ENCODE results near the gene FANCC. TPM values are rescaled to one million over a fixed set of nuclear protein-coding genes. Genes with fewer than 3 reads are reported as not detected.

FANCC gene
- total RNA-seq, 4 donors from 2014 or later = 2.2 to 9.3 (median 6.5) TPM

- TF ChIP-seq CTCF (IDR thresholded peaks at IDR 0.05) (no peak), POLR2A (IDR thresholded peaks at IDR 0.05) (no peak)
- H3K27me3 ChIP-seq = no peaks in the 10 kb centered on the region
- no peak overlapping the region for H3K4me3 ChIP-seq
- intact Hi-C loops (cut with DNase I) = no loop called here
- WGBS, 2 donors = 71 to 80% methylated on average over 12 to 14 of the region's 22 CpGs
- H3K9me3 ChIP-seq = no peaks in the 10 kb centered on the region
- peak overlapping the region; percentile 53 to 97 (median 78) for H3K27ac ChIP-seq
- H3K36me3 ChIP-seq = peaks cover 0 to 50% (median 0%) of the 10 kb centered on the region in 3 donors
- DNase-seq = no peak
- peaks cover 38 to 100% (median 71%) of the 10 kb centered on the region in 3 donors for H3K4me1 ChIP-seq
Measured at GRCh38 chr9:95095641-95096355, 221.7 kb downstream of the FANCC start.

GRCh38 chr9:95094002-95094401 lies 223.5 kb downstream of the FANCC start:
- H3K9me3 ChIP-seq = no peaks in the 10 kb centered on the region
- 72 to 80% methylated on average over 4 to 9 of the region's 10 CpGs for WGBS, 2 donors
- intact Hi-C loops (cut with DNase I) = no loop called here
- TF ChIP-seq POLR2A (IDR thresholded peaks at IDR 0.05) (no peak), CTCF (IDR thresholded peaks at IDR 0.05) (no peak)
- peak overlapping the region; percentile 65 to 97 (median 88) for H3K27ac ChIP-seq
- peaks cover 0 to 47% (median 0%) of the 10 kb centered on the region in 3 donors for H3K36me3 ChIP-seq
- DNase-seq = no peak
- no peak overlapping the region for H3K4me3 ChIP-seq
- H3K4me1 ChIP-seq = peaks cover 43 to 100% (median 73%) of the 10 kb centered on the region in 3 donors
- no peaks in the 10 kb centered on the region for H3K27me3 ChIP-seq

GRCh38 chr9:95093586-95093985 lies 223.9 kb downstream of the FANCC start:
- Histone ChIP-seq H3K27ac (peak overlapping the region; percentile 87 to 97 (median 89)), H3K9me3 (no peaks in the 10 kb centered on the region), H3K27me3 (no peaks in the 10 kb centered on the region), H3K36me3 (peaks cover 0 to 49% (median 0%) of the 10 kb centered on the region in 3 donors), H3K4me1 (peaks cover 47 to 100% (median 74%) of the 10 kb centered on the region in 3 donors), H3K4me3 (no peak overlapping the region)
- intact Hi-C loops (cut with DNase I) = no loop called here
- TF ChIP-seq POLR2A (IDR thresholded peaks at IDR 0.05) = no peak
- TF ChIP-seq CTCF (IDR thresholded peaks at IDR 0.05) = no peak
- 92 to 95% methylated on average over 8 to 12 of the region's 16 CpGs for WGBS, 2 donors
- DNase-seq = no peak

- Histone ChIP-seq H3K9me3 (no peaks in the 10 kb centered on the region), H3K4me3 (peak overlapping the region in 1 of 4 donors; percentile 21), H3K36me3 (peaks cover 0 to 54% (median 0%) of the 10 kb centered on the region in 3 donors), H3K27me3 (no peaks in the 10 kb centered on the region), H3K27ac (peak overlapping the region; percentile 87 to 97 (median 89)), H3K4me1 (peaks cover 47 to 100% (median 79%) of the 10 kb centered on the region in 3 donors)
- WGBS, 2 donors = 27 to 59% methylated on average over 9 to 10 of the region's 19 CpGs
- intact Hi-C loops (cut with DNase I) = no loop called here
- TF ChIP-seq CTCF (IDR thresholded peaks at IDR 0.05) = no peak
- TF ChIP-seq POLR2A (IDR thresholded peaks at IDR 0.05) = no peak
- no peak for DNase-seq
Measured at GRCh38 chr9:95092262-95093072, 225.0 kb downstream of the FANCC start.
